HG02763 (cell line): ENCODE data around the gene PLPP1.
"Not testable (repeated sequence)": the region's sequence is repeated elsewhere in the genome, so short reads cannot be mapped to it uniquely, and the experiment has no call there.

ENCODE experiments used
- ATAC-seq: cut with Tn5 transposase; IDR thresholded peaks from one replicate; pipeline ENCODE4 v1.9.1; 2021; ENCODE audit warnings: mild to moderate bottlenecking, moderate library complexity; ENCODE audit not compliant: unreplicated experiment

The PLPP1 gene

GRCh38 chr5:55507574-55507973, 27.2 kb downstream of the PLPP1 start:
- ATAC-seq = no peak

GRCh38 chr5:55505711-55506110, 29.1 kb downstream of the PLPP1 start:
- not testable (repeated sequence) for ATAC-seq

GRCh38 chr5:55503917-55504316, 30.8 kb downstream of the PLPP1 start:
- ATAC-seq = not testable (repeated sequence)

- no peak for ATAC-seq
Measured at GRCh38 chr5:55502759-55503158, 32.0 kb downstream of the PLPP1 start.

- ATAC-seq = no peak
Measured at GRCh38 chr5:55498457-55498856, 36.3 kb downstream of the PLPP1 start.

- no peak for ATAC-seq
Measured at GRCh38 chr5:55497712-55498111, 37.1 kb downstream of the PLPP1 start.

- ATAC-seq = no peak
Measured at GRCh38 chr5:55495216-55495615, 39.5 kb downstream of the PLPP1 start.

GRCh38 chr5:55492449-55492848, 42.3 kb downstream of the PLPP1 start:
- ATAC-seq = no peak

GRCh38 chr5:55485073-55485472, 49.7 kb downstream of the PLPP1 start:
- no peak for ATAC-seq

GRCh38 chr5:55484531-55484930, 50.2 kb downstream of the PLPP1 start:
- ATAC-seq = no peak

- no peak for ATAC-seq
Measured at GRCh38 chr5:55483885-55484284, 50.9 kb downstream of the PLPP1 start.

- ATAC-seq = no peak
Measured at GRCh38 chr5:55481293-55481855, 53.4 kb downstream of the PLPP1 start.

- no peak for ATAC-seq
Measured at GRCh38 chr5:55480781-55481180, 54.0 kb downstream of the PLPP1 start.

- no peak for ATAC-seq
Measured at GRCh38 chr5:55472642-55473041, 62.1 kb downstream of the PLPP1 start.

- no peak for ATAC-seq
Measured at GRCh38 chr5:55471468-55471867, 63.3 kb downstream of the PLPP1 start.

- no peak for ATAC-seq
Measured at GRCh38 chr5:55470282-55470681, 64.5 kb downstream of the PLPP1 start.

GRCh38 chr5:55469839-55470238, 64.9 kb downstream of the PLPP1 start:
- ATAC-seq = no peak

- ATAC-seq = no peak
Measured at GRCh38 chr5:55467862-55468551, 66.8 kb downstream of the PLPP1 start.

GRCh38 chr5:55463613-55464012, 71.2 kb downstream of the PLPP1 start:
- no peak for ATAC-seq

- no peak for ATAC-seq
Measured at GRCh38 chr5:55459572-55459971, 75.2 kb downstream of the PLPP1 start.

- no peak for ATAC-seq
Measured at GRCh38 chr5:55456216-55456895, 78.4 kb downstream of the PLPP1 start.

- ATAC-seq = no peak
Measured at GRCh38 chr5:55454282-55454681, 80.5 kb downstream of the PLPP1 start.
